Liver (tissue), 9 donors: ENCODE data around the gene TANGO2. TPM values are rescaled to one million over a fixed set of nuclear protein-coding genes. Genes with fewer than 3 reads are reported as not detected.

ENCODE experiments used
- DNase-seq: peaks from one replicate; pipeline ENCODE4 v3.0.0-alpha.2; 2017; ENCODE audit warnings: low spot score
- H3K27ac ChIP-seq, 2 donors: one replicate each; pipeline ENCODE4 v1.7.0; 2013; ENCODE audit warnings: inconsistent platforms in 2 of 2, low read length in 2 of 2, control low read depth in 1 of 2, low read depth in 1 of 2, mild to moderate bottlenecking in 1 of 2
- H3K27me3 ChIP-seq, 4 donors: one replicate each; pipeline versions ENCODE4 v1.6.1 to v1.7.0; 2013; ENCODE audit warnings: low read length in 3 of 4, inconsistent platforms in 1 of 4, mild to moderate bottlenecking in 1 of 4, moderate library complexity in 1 of 4; ENCODE audit not compliant: control insufficient read depth in 4 of 4, insufficient read depth in 4 of 4
- H3K36me3 ChIP-seq, 4 donors: one replicate each; pipeline versions ENCODE4 v1.6.1 to v1.7.0; 2013; ENCODE audit warnings: low read length in 3 of 4, mild to moderate bottlenecking in 3 of 4, low read depth in 1 of 4, moderate library complexity in 1 of 4; ENCODE audit not compliant: control insufficient read depth in 4 of 4, insufficient read depth in 3 of 4
- H3K4me1 ChIP-seq, 4 donors: one replicate each; pipeline versions ENCODE4 v1.6.1 to v1.7.0; 2013; ENCODE audit warnings: low read length in 3 of 4, mild to moderate bottlenecking in 3 of 4, moderate library complexity in 1 of 4; ENCODE audit not compliant: control insufficient read depth in 4 of 4, insufficient read depth in 4 of 4
- H3K4me3 ChIP-seq, 3 donors: one replicate each; pipeline versions ENCODE4 v1.6.1 to v1.7.0; 2013; ENCODE audit warnings: low read length in 3 of 3, control low read depth in 1 of 3, low read depth in 1 of 3, mild to moderate bottlenecking in 1 of 3
- H3K9ac ChIP-seq, 2 donors: one replicate each; pipeline ENCODE4 v1.7.0; 2013; ENCODE audit warnings: low read length in 2 of 2, mild to moderate bottlenecking in 2 of 2, moderate library complexity in 2 of 2, control low read depth in 1 of 2, low read depth in 1 of 2
- H3K9me3 ChIP-seq, 4 donors: one replicate each; pipeline versions ENCODE4 v1.6.1 to v1.7.0; 2013; ENCODE audit warnings: low read length in 3 of 4; ENCODE audit not compliant: control insufficient read depth in 4 of 4
- CTCF ChIP-seq: fragments of 150-350 bp; IDR thresholded peaks from 2 replicates; pipeline ENCODE4 v1.5.1; 2017; ENCODE audit warnings: improper control_type of control experiment, low read depth, low read length; ENCODE audit not compliant: missing input control
- EGR1 ChIP-seq, 2 donors: IDR thresholded peaks; 2 replicates each; pipeline ENCODE4 v1.6.1; 2016 to 2018; ENCODE audit warnings: antibody characterized with exemption in 2 of 2, low read depth in 2 of 2
- FOXA1 ChIP-seq: IDR thresholded peaks from 2 replicates; pipeline ENCODE4 v1.6.1; 2016; ENCODE audit warnings: antibody characterized with exemption
- FOXA2 ChIP-seq: IDR thresholded peaks from 2 replicates; pipeline ENCODE4 v1.6.1; 2016; ENCODE audit warnings: antibody characterized with exemption
- GABPA ChIP-seq, 2 donors: IDR thresholded peaks in 1 of 2; conservative IDR thresholded peaks in 1 of 2; 2 replicates each; pipeline ENCODE4 v1.6.1; 2016; ENCODE audit warnings: antibody characterized with exemption in 2 of 2, mild to moderate bottlenecking in 1 of 2, moderate library complexity in 1 of 2
- HNF4A ChIP-seq, 2 donors: conservative IDR thresholded peaks; 2 replicates each; pipeline ENCODE4 v1.6.1; 2016; ENCODE audit warnings: antibody characterized with exemption in 2 of 2, mild to moderate bottlenecking in 2 of 2
- HNF4G ChIP-seq: IDR thresholded peaks from 2 replicates; pipeline ENCODE4 v1.6.1; 2016; ENCODE audit warnings: antibody characterized with exemption
- NR2F2 ChIP-seq: IDR thresholded peaks from 2 replicates; pipeline ENCODE4 v1.6.1; 2016; ENCODE audit warnings: antibody characterized with exemption
- RAD21 ChIP-seq, 2 donors: IDR thresholded peaks; 2 replicates each; pipeline ENCODE4 v1.6.1; 2016; ENCODE audit warnings: antibody characterized with exemption in 2 of 2, mild to moderate bottlenecking in 2 of 2
- RXRA ChIP-seq, 2 donors: IDR thresholded peaks; 2 replicates each; pipeline ENCODE4 v1.6.1; 2017 to 2018; ENCODE audit warnings: antibody characterized with exemption in 2 of 2, mild to moderate bottlenecking in 1 of 2
- SP1 ChIP-seq: IDR thresholded peaks from 2 replicates; pipeline ENCODE4 v1.6.1; 2018; ENCODE audit warnings: antibody characterized with exemption, mild to moderate bottlenecking
- TAF1 ChIP-seq: conservative IDR thresholded peaks from 2 replicates; pipeline ENCODE4 v1.6.1; 2016; ENCODE audit warnings: antibody characterized with exemption, mild to moderate bottlenecking
- YY1 ChIP-seq: IDR thresholded peaks from 2 replicates; pipeline ENCODE4 v1.6.1; 2016; ENCODE audit warnings: antibody characterized with exemption, mild to moderate bottlenecking
- ZBTB33 ChIP-seq: IDR thresholded peaks from 2 replicates; pipeline ENCODE4 v1.6.1; 2016; ENCODE audit warnings: antibody characterized with exemption
- WGBS: extraction: QIAGEN DNeasy Blood & Tissue Kit; methylation state at CpG from one replicate; pipeline ENCODE4 v1.1.7; 2013; 5-methylcytosine and 5-hydroxymethylcytosine counted together
- polyA plus RNA-seq, 2 donors: library from polyadenylated mRNA; stranded (reverse) in 1 of 2; unstranded in 1 of 2; fragments of 200-250 nt in 1 of 2; fragments of >200 nt in 1 of 2; fragmentation: Nextera tagmentation in 1 of 2; extraction: Ambion mirVana in 1 of 2; gene quantifications; one replicate each; pipeline versions ENCODE4 v1.2.1 to v1.2.3, GENCODE V29; 2013 to 2015
- total RNA-seq, 2 donors: library from RNA; depleted of rRNA; stranded (reverse); fragments of >200 nt; gene quantifications; one replicate each; pipeline ENCODE4 v1.2.3, GENCODE V29; 2014
- TF ChIP-seq, protein P1 (sequence below): IDR thresholded peaks from 2 replicates; pipeline ENCODE4 v1.6.1; 2016; ENCODE audit warnings: antibody characterized with exemption, mild to moderate bottlenecking
- TF ChIP-seq, protein P2 (sequence below): IDR thresholded peaks from 2 replicates; pipeline ENCODE4 v1.6.1; 2016; ENCODE audit warnings: antibody characterized with exemption
- TF ChIP-seq, protein P3 (sequence below): IDR thresholded peaks from 2 replicates; pipeline ENCODE4 v1.6.1; 2016; ENCODE audit warnings: antibody characterized with exemption
- donor health status: healthy.
- donor health status: healthy.
- donor health status: healthy.
- donor health status: healthy.
- donor health status: healthy.

Gene TANGO2
- total and polyA plus RNA-seq, 4 donors: 10.8 to 153 (median 16.1) TPM

DNA sequence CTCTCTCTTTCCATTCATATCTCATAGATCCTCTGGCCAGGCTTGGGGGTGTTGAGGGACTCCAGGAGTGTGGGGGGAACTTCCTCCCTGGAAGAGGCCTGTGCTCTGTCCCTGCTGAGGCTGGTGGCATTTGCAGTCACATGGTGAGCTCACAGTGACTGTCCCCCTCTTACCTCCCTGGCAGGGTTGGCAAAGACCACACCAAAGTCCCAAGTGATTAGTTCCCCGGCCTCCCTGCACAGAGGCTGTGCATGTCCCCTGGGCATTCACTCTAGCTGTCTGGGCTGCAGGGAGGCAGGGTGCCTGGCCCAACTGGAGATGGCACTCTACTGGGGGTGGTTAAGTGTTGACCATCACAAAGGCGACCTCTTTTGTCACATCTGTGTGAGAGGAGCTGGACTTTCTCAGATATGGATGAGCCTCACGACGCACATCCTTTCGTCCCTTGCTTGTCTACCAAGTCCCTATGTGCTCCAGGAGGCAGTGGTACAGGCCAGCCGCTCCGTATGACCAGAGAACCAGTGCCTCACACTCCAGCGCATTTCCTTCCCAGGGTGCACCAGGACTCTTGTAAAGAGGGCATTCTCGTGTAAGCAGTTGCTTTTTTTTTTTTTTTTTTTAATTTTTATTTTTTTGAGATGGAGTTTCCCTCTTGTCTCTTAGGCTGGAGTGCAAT, 8.8 kb downstream of the TANGO2 start:
- no peaks in the 10 kb centered on the region for H3K27me3 ChIP-seq
- H3K27ac ChIP-seq: no peak overlapping the region
- H3K4me3 ChIP-seq: no peak overlapping the region
- H3K9ac ChIP-seq: no peak overlapping the region
- 96% methylated on average over 9 of the region's 9 CpGs for WGBS
- DNase-seq: no peak
- TF ChIP-seq FOXA2 (no peak), HNF4A (conservative IDR thresholded peaks at IDR 0.05) (no peak), RAD21 (IDR thresholded peaks at IDR 0.05) (no peak), SP1 (no peak), HNF4G (no peak), ZBTB33 (no peak)
- peaks cover 13 to 33% (median 19%) of the 10 kb centered on the region in 4 donors for H3K4me1 ChIP-seq
- peaks cover 0 to 3% (median under 1%) of the 10 kb centered on the region in 4 donors for H3K36me3 ChIP-seq
- H3K9me3 ChIP-seq: no peaks in the 10 kb centered on the region

DNA sequence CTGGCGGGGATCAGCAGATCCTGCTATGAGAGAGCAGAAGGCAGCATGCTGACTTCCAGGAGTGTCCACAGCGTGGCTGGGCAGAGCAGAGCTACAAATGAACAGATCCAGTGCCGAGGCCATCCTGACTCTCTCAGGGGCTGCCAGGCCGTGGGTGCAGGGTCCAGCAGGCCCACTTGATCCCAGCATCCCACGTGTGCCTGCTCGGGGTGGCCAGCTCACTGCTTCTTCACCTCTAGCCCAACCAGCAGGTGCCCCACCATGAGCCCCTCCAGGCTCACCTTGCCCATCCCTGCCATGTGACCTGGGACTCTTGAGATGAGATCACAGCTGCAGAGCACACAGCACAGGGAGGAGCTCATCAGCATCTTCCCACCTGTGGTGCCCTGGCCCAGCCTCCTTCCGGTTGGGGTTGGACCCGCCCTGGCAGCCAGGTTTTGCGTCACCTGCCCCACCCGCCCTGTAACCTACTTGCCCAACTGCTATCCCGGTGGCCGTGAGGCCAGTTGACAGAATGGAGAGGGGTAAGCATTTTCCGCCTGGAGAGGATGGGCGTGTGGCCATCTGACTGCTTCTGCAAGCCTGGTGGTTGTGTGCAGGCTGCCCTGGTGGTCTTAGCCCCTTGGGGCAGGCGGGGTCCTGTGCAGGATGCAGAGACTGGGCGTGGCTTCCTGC, 11.0 kb downstream of the TANGO2 start:
- no peak overlapping the region for H3K4me3 ChIP-seq
- 92% methylated on average over 16 of the region's 16 CpGs for whole genome bisulfite sequencing
- no peak overlapping the region for H3K27ac ChIP-seq
- H3K27me3 ChIP-seq: no peaks in the 10 kb centered on the region
- H3K36me3 ChIP-seq: peaks cover 0 to 3% (median under 1%) of the 10 kb centered on the region in 4 donors
- H3K4me1 ChIP-seq: peaks cover 13 to 25% (median 19%) of the 10 kb centered on the region in 4 donors
- DNase-seq: no peak
- no peak overlapping the region for H3K9ac ChIP-seq
- TF ChIP-seq, protein P1, sequence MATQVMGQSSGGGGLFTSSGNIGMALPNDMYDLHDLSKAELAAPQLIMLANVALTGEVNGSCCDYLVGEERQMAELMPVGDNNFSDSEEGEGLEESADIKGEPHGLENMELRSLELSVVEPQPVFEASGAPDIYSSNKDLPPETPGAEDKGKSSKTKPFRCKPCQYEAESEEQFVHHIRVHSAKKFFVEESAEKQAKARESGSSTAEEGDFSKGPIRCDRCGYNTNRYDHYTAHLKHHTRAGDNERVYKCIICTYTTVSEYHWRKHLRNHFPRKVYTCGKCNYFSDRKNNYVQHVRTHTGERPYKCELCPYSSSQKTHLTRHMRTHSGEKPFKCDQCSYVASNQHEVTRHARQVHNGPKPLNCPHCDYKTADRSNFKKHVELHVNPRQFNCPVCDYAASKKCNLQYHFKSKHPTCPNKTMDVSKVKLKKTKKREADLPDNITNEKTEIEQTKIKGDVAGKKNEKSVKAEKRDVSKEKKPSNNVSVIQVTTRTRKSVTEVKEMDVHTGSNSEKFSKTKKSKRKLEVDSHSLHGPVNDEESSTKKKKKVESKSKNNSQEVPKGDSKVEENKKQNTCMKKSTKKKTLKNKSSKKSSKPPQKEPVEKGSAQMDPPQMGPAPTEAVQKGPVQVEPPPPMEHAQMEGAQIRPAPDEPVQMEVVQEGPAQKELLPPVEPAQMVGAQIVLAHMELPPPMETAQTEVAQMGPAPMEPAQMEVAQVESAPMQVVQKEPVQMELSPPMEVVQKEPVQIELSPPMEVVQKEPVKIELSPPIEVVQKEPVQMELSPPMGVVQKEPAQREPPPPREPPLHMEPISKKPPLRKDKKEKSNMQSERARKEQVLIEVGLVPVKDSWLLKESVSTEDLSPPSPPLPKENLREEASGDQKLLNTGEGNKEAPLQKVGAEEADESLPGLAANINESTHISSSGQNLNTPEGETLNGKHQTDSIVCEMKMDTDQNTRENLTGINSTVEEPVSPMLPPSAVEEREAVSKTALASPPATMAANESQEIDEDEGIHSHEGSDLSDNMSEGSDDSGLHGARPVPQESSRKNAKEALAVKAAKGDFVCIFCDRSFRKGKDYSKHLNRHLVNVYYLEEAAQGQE: no peak
- TF ChIP-seq YY1 (no peak), HNF4A (conservative IDR thresholded peaks at IDR 0.05) (no peak), RAD21 (IDR thresholded peaks at IDR 0.05) (no peak), HNF4G (no peak), FOXA1 (no peak), EGR1 (IDR thresholded peaks at IDR 0.05; ENCODE audit: low read depth in 2 of 2) (no peak), TAF1 (no peak), NR2F2 (no peak), GABPA (IDR thresholded peaks at IDR 0.05 in 1 of 2, conservative IDR thresholded peaks at IDR 0.05 in 1 of 2) (no peak), RXRA (IDR thresholded peaks at IDR 0.05) (no peak), CTCF (no peak), ZBTB33 (no peak), FOXA2 (no peak)
- TF ChIP-seq, protein P2, sequence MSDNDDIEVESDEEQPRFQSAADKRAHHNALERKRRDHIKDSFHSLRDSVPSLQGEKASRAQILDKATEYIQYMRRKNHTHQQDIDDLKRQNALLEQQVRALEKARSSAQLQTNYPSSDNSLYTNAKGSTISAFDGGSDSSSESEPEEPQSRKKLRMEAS: no peak
- TF ChIP-seq, protein P3, sequence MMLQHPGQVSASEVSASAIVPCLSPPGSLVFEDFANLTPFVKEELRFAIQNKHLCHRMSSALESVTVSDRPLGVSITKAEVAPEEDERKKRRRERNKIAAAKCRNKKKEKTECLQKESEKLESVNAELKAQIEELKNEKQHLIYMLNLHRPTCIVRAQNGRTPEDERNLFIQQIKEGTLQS: no peak
- no peaks in the 10 kb centered on the region for H3K9me3 ChIP-seq
